B cell (primary cell): Measurements from ENCODE around the gene KAT8. TPM values are rescaled to one million over a fixed set of nuclear protein-coding genes. Genes with fewer than 3 reads are reported as not detected.

Experiments used
- ATAC-seq: fragments of 200-7000 bp; cut with Tn5 transposase; one replicate; pipeline ENCODE4 v1.10.0; 2021; ENCODE audit warnings: low read depth, mild to moderate bottlenecking, moderate number of reproducible peaks, moderate library complexity
- CTCF ChIA-PET: fragments of 350-600 bp; sonication (Branson Sonifier 250); formaldehyde crosslinking; loops from one replicate; lab custom pipeline; 2021; ENCODE audit warnings: antibody characterized with exemption, inconsistent platforms; lab: Charles Lee
- POLR2A ChIA-PET: fragments of 350-600 bp; sonication (Branson Sonifier 250); formaldehyde crosslinking; loops from one replicate; lab custom pipeline; 2021; ENCODE audit warnings: antibody characterized with exemption; lab: Charles Lee
- DNase-seq: peaks from one replicate; pipeline ENCODE4 v3.0.0; 2013
- H2AFZ ChIP-seq: 2 replicates; pipeline ENCODE4 v1.6.1; 2012; ENCODE audit warnings: mild to moderate bottlenecking, low read depth, low read length; ENCODE audit not compliant: insufficient read depth, poor library complexity, severe bottlenecking
- H3K27ac ChIP-seq, 2 donors: 1 replicate in 1 of 2; 2 replicates in 1 of 2; pipeline ENCODE4 v1.5.1; 2012 to 2013; ENCODE audit warnings: low read length in 2 of 2, mild to moderate bottlenecking in 2 of 2, moderate library complexity in 1 of 2
- H3K27me3 ChIP-seq, 4 experiments: fragments of 200-600 bp in 1 of 4; sonication (generic) in 1 of 4; replicated peaks in 1 of 4; 1 replicate in 2 of 4; 2 replicates in 2 of 4; pipeline versions ENCODE4 v1.6.1 to v1.7.0; 2013 to 2016; ENCODE audit warnings: low read length in 3 of 4, mild to moderate bottlenecking in 2 of 4, mixed read lengths in 1 of 4, moderate library complexity in 1 of 4; ENCODE audit not compliant: insufficient read depth in 4 of 4, control insufficient read depth in 3 of 4; ENCODE audit errors: control extremely low read depth in 1 of 4
- H3K36me3 ChIP-seq, 2 experiments: replicated peaks in 1 of 2; 1 replicate in 1 of 2; 2 replicates in 1 of 2; pipeline versions ENCODE4 v1.6.1 to v1.7.1; 2013; ENCODE audit warnings: low read length in 1 of 2; ENCODE audit not compliant: insufficient read depth in 2 of 2, control insufficient read depth in 1 of 2; ENCODE audit errors: control extremely low read depth in 1 of 2, extremely low read depth in 1 of 2
- H3K4me1 ChIP-seq, 2 donors: fragments of 200-600 bp in 1 of 2; sonication (generic) in 1 of 2; 1 replicate in 1 of 2; 2 replicates in 1 of 2; pipeline versions ENCODE4 v1.5.1 to v1.6.1; 2013 to 2017; ENCODE audit warnings: low read length in 2 of 2; ENCODE audit not compliant: control insufficient read depth in 2 of 2, insufficient read depth in 2 of 2
- H3K4me2 ChIP-seq: replicated peaks from 2 replicates; pipeline ENCODE3; 2012; ENCODE audit warnings: mild to moderate bottlenecking, low read depth, low read length; ENCODE audit not compliant: poor library complexity, severe bottlenecking
- H3K4me3 ChIP-seq, 5 experiments: fragments of 200-600 bp in 1 of 5; sonication (generic) in 1 of 5; 1 replicate in 3 of 5; 2 replicates in 2 of 5; pipeline versions ENCODE4 v1.5.1 to v1.7.0; 2011 to 2016; ENCODE audit warnings: low read length in 4 of 5, mild to moderate bottlenecking in 4 of 5, low read depth in 2 of 5, control low read depth in 1 of 5, moderate library complexity in 1 of 5; ENCODE audit not compliant: insufficient read depth in 1 of 5; ENCODE audit errors: control extremely low read depth in 1 of 5, extremely low read depth in 1 of 5
- H3K79me2 ChIP-seq: fragments of 200-600 bp; sonication (generic); one replicate; pipeline ENCODE4 v1.6.0; 2016; ENCODE audit warnings: low read length; ENCODE audit not compliant: control insufficient read depth, insufficient read depth
- H3K9ac ChIP-seq: fragments of 200-600 bp; sonication (generic); 2 replicates; pipeline ENCODE4 v1.6.1; 2017; ENCODE audit warnings: mild to moderate bottlenecking, low read length, moderate library complexity
- H3K9me3 ChIP-seq, 3 donors: one replicate each; pipeline versions ENCODE4 v1.6.1 to v1.7.1; 2013; ENCODE audit warnings: low read length in 2 of 3; ENCODE audit not compliant: control insufficient read depth in 2 of 3, insufficient read depth in 1 of 3; ENCODE audit errors: control extremely low read depth in 1 of 3
- H4K20me1 ChIP-seq: 2 replicates; pipeline ENCODE4 v1.6.0; 2012; ENCODE audit warnings: mild to moderate bottlenecking, low read length; ENCODE audit not compliant: insufficient read depth, control insufficient read depth, poor library complexity, severe bottlenecking
- H3K27ac Mint-ChIP-seq: one replicate; pipeline ENCODE4 v1.8.0; 2021; ENCODE audit warnings: mixed read lengths
- H3K27me3 Mint-ChIP-seq: one replicate; pipeline ENCODE4 v1.8.0; 2021; ENCODE audit warnings: mixed read lengths
- H3K4me1 Mint-ChIP-seq: one replicate; pipeline ENCODE4 v1.8.0; 2021; ENCODE audit warnings: mixed read lengths
- H3K4me3 Mint-ChIP-seq: one replicate; pipeline ENCODE4 v1.8.0; 2021; ENCODE audit warnings: mixed read lengths
- H3K9me3 Mint-ChIP-seq: one replicate; pipeline ENCODE4 v1.8.0; 2022; ENCODE audit warnings: mixed read lengths; ENCODE audit not compliant: insufficient read depth
- EZH2 ChIP-seq: IDR thresholded peaks from 2 replicates; pipeline ENCODE4 v1.6.1; 2012; ENCODE audit warnings: borderline replicate concordance, low read depth, mild to moderate bottlenecking, moderate library complexity, low read length; ENCODE audit not compliant: insufficient read depth, poor library complexity, severe bottlenecking
- WGBS: methylation state at CpG from one replicate; pipeline ENCODE4 v1.1.5; 2013; ENCODE audit warnings: missing lambda C conversion rate; ENCODE audit not compliant: insufficient coverage; 5-methylcytosine and 5-hydroxymethylcytosine counted together
- intact Hi-C: fragments of 100-400 bp; cut with micrococcal nuclease; formaldehyde crosslinking; loops from one replicate; pipeline ENCODE4 v1.10.0; 2022
- polyA plus RNA-seq: library from polyadenylated mRNA; depleted of rRNA; stranded (reverse); fragments of >200 nt; gene quantifications from 2 replicates; pipeline ENCODE4 v1.2.3, GENCODE V29; 2012
- total RNA-seq, 2 donors: library from RNA; stranded (reverse); fragments of 120-200 nt in 1 of 2; gene quantifications; 1 replicate in 1 of 2; 2 replicates in 1 of 2; pipeline versions ENCODE4 v1.2.3 to v1.2.4, GENCODE V29; 2013 to 2022
- TF ChIP-seq, protein P1 (sequence below): fragments of 200-600 bp; IDR thresholded peaks from one replicate; pipeline ENCODE4 v1.8.0; 2022; ENCODE audit warnings: antibody characterized with exemption, mild to moderate bottlenecking

Gene KAT8
- total and polyA plus RNA-seq, 2 donors (not counting 1 experiment from before 2014, with no cell fraction given), result 100.0 to 102 TPM

DNA sequence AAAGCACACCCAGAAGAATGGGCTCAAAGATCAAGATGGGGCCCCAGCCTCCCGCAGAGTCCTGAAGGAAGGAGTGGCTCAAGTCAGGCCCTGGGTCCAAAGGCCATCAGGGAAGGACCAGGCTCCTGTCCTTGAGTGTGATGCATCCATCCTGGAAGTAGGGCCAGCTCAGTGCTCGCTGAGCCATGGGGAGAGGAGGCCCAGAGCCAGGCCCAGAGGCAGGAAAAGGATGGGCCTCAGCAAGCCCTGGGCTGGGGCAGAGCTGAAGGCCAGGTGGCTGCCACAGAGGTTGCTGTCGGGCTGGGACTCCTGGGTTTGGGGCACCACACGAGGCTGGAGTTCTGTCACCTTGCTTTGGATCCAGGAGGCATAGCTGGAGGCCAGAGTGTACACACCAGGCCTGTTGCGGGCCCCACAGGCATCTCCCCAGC lies 14.4 kb downstream of the KAT8 start:
- ChIA-PET CTCF (interaction anchor here (1.0 to 1.2 kb wide), 2 partner anchors 15 to 33 kb away, joined by 3 read pairs; no protein-coding TSS in a partner anchor), POLR2A (no interaction called here)
- DNase-seq, result no peak
- H3K27me3 ChIP-seq, result no peaks in the 10 kb centered on the region
- no peak overlapping the region for H3K4me3 ChIP-seq
- intact Hi-C loops, result no loop called here
- H3K36me3 ChIP-seq, result peaks cover 0 to 51% of the 10 kb centered on the region in 2 experiments
- no peak overlapping the region for H3K4me3 Mint-ChIP-seq
- no peak overlapping the region for H2AFZ ChIP-seq
- H3K4me1 ChIP-seq, result no peaks in the 10 kb centered on the region
- H4K20me1 ChIP-seq, result no peaks in the 10 kb centered on the region
- no peak overlapping the region for H3K27ac ChIP-seq
- H3K4me1 Mint-ChIP-seq, result no peaks in the 10 kb centered on the region
- WGBS, result 89% methylated on average over 5 of the region's 5 CpGs
- no peaks in the 10 kb centered on the region for H3K27me3 Mint-ChIP-seq
- H3K9me3 Mint-ChIP-seq, result no peaks in the 10 kb centered on the region
- H3K79me2 ChIP-seq, result peaks cover 8% of the 10 kb centered on the region
- no peak for ATAC-seq
- H3K27ac Mint-ChIP-seq, result no peak overlapping the region
- TF ChIP-seq EZH2, result no peak
- TF ChIP-seq, protein P1, sequence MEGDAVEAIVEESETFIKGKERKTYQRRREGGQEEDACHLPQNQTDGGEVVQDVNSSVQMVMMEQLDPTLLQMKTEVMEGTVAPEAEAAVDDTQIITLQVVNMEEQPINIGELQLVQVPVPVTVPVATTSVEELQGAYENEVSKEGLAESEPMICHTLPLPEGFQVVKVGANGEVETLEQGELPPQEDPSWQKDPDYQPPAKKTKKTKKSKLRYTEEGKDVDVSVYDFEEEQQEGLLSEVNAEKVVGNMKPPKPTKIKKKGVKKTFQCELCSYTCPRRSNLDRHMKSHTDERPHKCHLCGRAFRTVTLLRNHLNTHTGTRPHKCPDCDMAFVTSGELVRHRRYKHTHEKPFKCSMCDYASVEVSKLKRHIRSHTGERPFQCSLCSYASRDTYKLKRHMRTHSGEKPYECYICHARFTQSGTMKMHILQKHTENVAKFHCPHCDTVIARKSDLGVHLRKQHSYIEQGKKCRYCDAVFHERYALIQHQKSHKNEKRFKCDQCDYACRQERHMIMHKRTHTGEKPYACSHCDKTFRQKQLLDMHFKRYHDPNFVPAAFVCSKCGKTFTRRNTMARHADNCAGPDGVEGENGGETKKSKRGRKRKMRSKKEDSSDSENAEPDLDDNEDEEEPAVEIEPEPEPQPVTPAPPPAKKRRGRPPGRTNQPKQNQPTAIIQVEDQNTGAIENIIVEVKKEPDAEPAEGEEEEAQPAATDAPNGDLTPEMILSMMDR, result no peak
- no peak overlapping the region for H3K4me2 ChIP-seq
- no peaks in the 10 kb centered on the region for H3K9me3 ChIP-seq
- no peak overlapping the region for H3K9ac ChIP-seq

DNA sequence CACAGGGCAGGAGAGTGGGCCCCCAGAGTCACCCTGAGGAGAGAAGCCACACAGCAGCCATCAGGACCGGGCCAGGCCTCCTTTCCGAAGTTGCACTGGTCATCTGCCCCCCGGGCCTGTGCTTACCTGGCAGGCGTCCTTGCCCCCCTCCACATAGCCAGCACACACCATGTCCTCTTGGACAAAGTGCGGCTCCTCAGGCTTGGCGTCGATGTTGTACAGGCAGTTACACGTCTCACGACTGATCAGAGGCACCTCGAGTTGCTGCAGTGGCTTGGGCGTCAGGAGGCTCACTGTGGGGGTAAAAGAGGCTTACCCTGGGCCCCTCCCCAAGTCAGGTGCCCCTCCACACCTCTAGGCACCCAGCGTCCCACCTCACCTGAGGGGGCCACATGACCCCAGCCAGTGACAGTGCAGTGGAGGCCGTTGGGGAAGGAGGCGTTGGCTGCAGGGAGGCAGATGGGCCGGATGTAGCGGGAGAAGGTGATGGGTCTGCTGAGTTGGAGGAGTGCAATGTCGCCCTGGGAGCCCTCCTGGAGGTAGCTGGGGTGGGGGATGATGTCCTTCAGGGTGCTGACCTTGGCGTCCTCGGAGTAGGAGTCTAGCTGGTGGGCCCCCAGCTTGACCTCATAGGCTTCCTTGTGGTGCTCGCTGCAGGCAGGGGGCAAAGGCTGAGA lies 15.0 kb downstream of the KAT8 start:
- H3K27me3 ChIP-seq, result no peaks in the 10 kb centered on the region
- H3K27ac Mint-ChIP-seq, result no peak overlapping the region
- no peak for TF ChIP-seq EZH2
- TF ChIP-seq, protein P1, result no peak
- no peak overlapping the region for H2AFZ ChIP-seq
- no peak overlapping the region for H3K27ac ChIP-seq
- no peak overlapping the region for H3K4me3 Mint-ChIP-seq
- 96% methylated on average over 12 of the region's 20 CpGs for WGBS
- H3K4me3 ChIP-seq, result no peak overlapping the region
- no peak overlapping the region for H3K4me2 ChIP-seq
- no peaks in the 10 kb centered on the region for H4K20me1 ChIP-seq
- H3K4me1 Mint-ChIP-seq, result no peaks in the 10 kb centered on the region
- peaks cover 6% of the 10 kb centered on the region for H3K79me2 ChIP-seq
- no peak for ATAC-seq
- H3K9me3 Mint-ChIP-seq, result no peaks in the 10 kb centered on the region
- ChIA-PET POLR2A (no interaction called here), CTCF (interaction anchor here (1.2 kb wide), 1 partner anchor 34 kb away, joined by 3 read pairs; no protein-coding TSS in a partner anchor)
- H3K4me1 ChIP-seq, result no peaks in the 10 kb centered on the region
- H3K9me3 ChIP-seq, result no peaks in the 10 kb centered on the region
- no peaks in the 10 kb centered on the region for H3K27me3 Mint-ChIP-seq
- DNase-seq, result peak; percentile 24
- peaks cover 0 to 45% of the 10 kb centered on the region in 2 experiments for H3K36me3 ChIP-seq
- no peak overlapping the region for H3K9ac ChIP-seq
- intact Hi-C loops, result no loop called here
